Common myeloid progenitor, CD34-positive (primary cell): ENCODE data around the gene SPTBN1.
"Not testable (repeated sequence)": the region's sequence is repeated elsewhere in the genome, so short reads cannot be mapped to it uniquely, and the experiment has no call there.

Source experiments
- CTCF ChIA-PET: fragments of 350-600 bp; sonication (Branson Sonifier 250); formaldehyde crosslinking; loops from one replicate; lab custom pipeline; 2021; ENCODE audit warnings: antibody characterized with exemption; lab: Charles Lee
- POLR2A ChIA-PET: fragments of 350-600 bp; sonication (Branson Sonifier 250); formaldehyde crosslinking; loops from one replicate; lab custom pipeline; 2021; ENCODE audit warnings: antibody characterized with exemption; lab: Charles Lee
- DNase-seq, 3 donors: peaks; one replicate each; pipeline versions ENCODE4 v3.0.0 to v3.0.0-alpha.2; 2013
- H3K27ac ChIP-seq, 2 experiments: 1 replicate in 1 of 2; 2 replicates in 1 of 2; pipeline ENCODE4 v1.7.0; 2013; ENCODE audit warnings: inconsistent platforms in 2 of 2, low read length in 2 of 2, mild to moderate bottlenecking in 2 of 2, low read depth in 1 of 2, moderate library complexity in 1 of 2; ENCODE audit not compliant: severe bottlenecking in 2 of 2, insufficient read depth in 1 of 2, poor library complexity in 1 of 2
- H3K27me3 ChIP-seq, 5 experiments: replicated peaks in 2 of 5; 1 replicate in 3 of 5; 2 replicates in 2 of 5; pipeline versions ENCODE4 v1.6.1 to v1.7.0; 2013; ENCODE audit warnings: low read length in 4 of 5, mild to moderate bottlenecking in 2 of 5, moderate library complexity in 2 of 5, inconsistent platforms in 1 of 5; ENCODE audit not compliant: insufficient read depth in 5 of 5, control insufficient read depth in 4 of 5
- H3K36me3 ChIP-seq, 4 experiments: 1 replicate in 2 of 4; 2 replicates in 2 of 4; pipeline versions ENCODE4 v1.6.1 to v1.7.0; 2013; ENCODE audit warnings: low read length in 3 of 4, control low read depth in 1 of 4, mild to moderate bottlenecking in 1 of 4; ENCODE audit not compliant: control insufficient read depth in 4 of 4, insufficient read depth in 4 of 4
- H3K4me1 ChIP-seq, 4 experiments: 1 replicate in 3 of 4; 2 replicates in 1 of 4; pipeline versions ENCODE4 v1.6.1 to v1.7.1; 2013; ENCODE audit warnings: low read length in 3 of 4, mild to moderate bottlenecking in 3 of 4, control low read depth in 1 of 4, inconsistent platforms in 1 of 4, moderate library complexity in 1 of 4; ENCODE audit not compliant: control insufficient read depth in 4 of 4, insufficient read depth in 4 of 4; ENCODE audit errors: control extremely low read depth in 1 of 4
- H3K4me3 ChIP-seq, 7 experiments: 1 replicate in 4 of 7; 2 replicates in 3 of 7; pipeline versions ENCODE4 v1.5.1 to v1.7.0; 2013; ENCODE audit warnings: mild to moderate bottlenecking in 7 of 7, low read length in 6 of 7, moderate library complexity in 6 of 7, inconsistent platforms in 2 of 7, low read depth in 2 of 7, control low read depth in 1 of 7; ENCODE audit not compliant: insufficient read depth in 4 of 7, control insufficient read depth in 1 of 7; ENCODE audit errors: extremely low read depth in 1 of 7
- H3K9me3 ChIP-seq, 5 experiments: 1 replicate in 4 of 5; 2 replicates in 1 of 5; pipeline versions ENCODE4 v1.6.1 to v1.7.1; 2013; ENCODE audit warnings: low read length in 4 of 5, mild to moderate bottlenecking in 2 of 5, inconsistent platforms in 1 of 5, low read depth in 1 of 5, moderate library complexity in 1 of 5; ENCODE audit not compliant: control insufficient read depth in 4 of 5, insufficient read depth in 2 of 5; ENCODE audit errors: control extremely low read depth in 1 of 5
- WGBS: methylation state at CpG from one replicate; pipeline ENCODE4 v1.1.5; 2013; ENCODE audit not compliant: insufficient coverage; 5-methylcytosine and 5-hydroxymethylcytosine counted together

SPTBN1 gene

DNA sequence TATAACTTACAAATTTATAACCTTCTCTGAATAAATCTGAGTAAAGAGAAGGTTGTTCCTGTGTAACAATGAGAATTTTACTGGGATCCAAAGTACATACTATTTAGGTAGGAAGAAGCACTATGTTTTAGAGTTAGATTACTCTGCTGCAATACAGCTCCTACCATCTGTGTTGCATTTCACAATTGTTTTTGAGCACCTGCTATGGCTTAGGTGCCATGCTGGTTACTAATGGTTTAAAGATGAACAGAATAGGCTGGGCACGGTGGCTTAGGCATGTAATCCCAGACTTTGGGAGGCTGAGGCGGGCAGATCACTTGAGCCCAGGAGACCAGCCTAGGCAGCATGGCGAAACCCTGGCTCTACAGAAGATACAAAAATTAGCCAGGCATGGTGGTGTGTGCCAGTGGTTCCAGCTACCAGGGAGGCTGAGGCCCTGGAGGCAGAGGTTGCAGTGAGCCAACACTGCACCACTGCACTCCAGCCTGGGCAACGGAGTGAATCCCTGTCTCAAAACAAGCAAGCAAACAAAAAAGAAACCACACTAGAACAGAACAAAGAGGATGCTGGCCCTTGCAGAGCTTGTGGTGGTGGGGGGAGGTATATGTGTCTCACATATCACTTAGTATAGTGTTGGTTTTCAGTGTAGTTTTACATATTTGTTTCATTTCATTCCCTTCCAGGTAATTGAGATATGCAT is 56.7 kb downstream of the SPTBN1 start:
- Histone ChIP-seq H3K4me1 (peaks cover 0 to 22% (median 8%) of the 10 kb centered on the region in 4 experiments), H3K27me3 (no peaks in the 10 kb centered on the region), H3K9me3 (no peaks in the 10 kb centered on the region), H3K4me3 (no peak overlapping the region), H3K27ac (no peak overlapping the region), H3K36me3 (no peaks in the 10 kb centered on the region)
- ChIA-PET CTCF (interaction anchor here (1.2 to 1.5 kb wide), 4 partner anchors 10 to 406 kb away, joined by 3 to 5 read pairs (median 4); no protein-coding TSS in a partner anchor), POLR2A (no interaction called here)
- 100% methylated on average over 3 of the region's 4 CpGs for WGBS
- DNase-seq, result peak in 2 of 3 donors; percentile 34

DNA sequence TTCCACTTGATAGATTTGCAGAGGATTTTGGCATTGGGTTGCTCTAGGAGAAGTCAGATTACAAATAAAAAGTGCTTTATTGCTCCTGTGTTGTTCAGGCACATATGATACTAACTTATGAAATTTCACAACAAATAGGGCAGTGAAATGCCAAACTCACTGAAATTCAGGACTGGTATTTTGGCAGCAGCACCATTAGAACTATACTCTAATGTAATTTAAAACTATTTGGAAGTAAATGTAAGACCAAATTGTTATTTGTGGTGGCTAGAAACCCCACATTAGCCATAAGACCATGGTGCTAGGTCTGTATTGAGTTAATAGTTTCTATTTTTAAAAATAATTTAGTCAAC is 57.2 kb downstream of the SPTBN1 start:
- Histone ChIP-seq H3K36me3 (no peaks in the 10 kb centered on the region), H3K4me1 (peaks cover 0 to 22% (median 8%) of the 10 kb centered on the region in 4 experiments), H3K9me3 (no peaks in the 10 kb centered on the region), H3K27me3 (no peaks in the 10 kb centered on the region), H3K4me3 (no peak overlapping the region), H3K27ac (no peak overlapping the region)
- POLR2A ChIA-PET, result no interaction called here
- CTCF ChIA-PET, result interaction anchor here (1.2 to 1.3 kb wide), 3 partner anchors 11 to 406 kb away, joined by 3 to 5 read pairs (median 5); no protein-coding TSS in a partner anchor
- DNase-seq, result no peak

DNA sequence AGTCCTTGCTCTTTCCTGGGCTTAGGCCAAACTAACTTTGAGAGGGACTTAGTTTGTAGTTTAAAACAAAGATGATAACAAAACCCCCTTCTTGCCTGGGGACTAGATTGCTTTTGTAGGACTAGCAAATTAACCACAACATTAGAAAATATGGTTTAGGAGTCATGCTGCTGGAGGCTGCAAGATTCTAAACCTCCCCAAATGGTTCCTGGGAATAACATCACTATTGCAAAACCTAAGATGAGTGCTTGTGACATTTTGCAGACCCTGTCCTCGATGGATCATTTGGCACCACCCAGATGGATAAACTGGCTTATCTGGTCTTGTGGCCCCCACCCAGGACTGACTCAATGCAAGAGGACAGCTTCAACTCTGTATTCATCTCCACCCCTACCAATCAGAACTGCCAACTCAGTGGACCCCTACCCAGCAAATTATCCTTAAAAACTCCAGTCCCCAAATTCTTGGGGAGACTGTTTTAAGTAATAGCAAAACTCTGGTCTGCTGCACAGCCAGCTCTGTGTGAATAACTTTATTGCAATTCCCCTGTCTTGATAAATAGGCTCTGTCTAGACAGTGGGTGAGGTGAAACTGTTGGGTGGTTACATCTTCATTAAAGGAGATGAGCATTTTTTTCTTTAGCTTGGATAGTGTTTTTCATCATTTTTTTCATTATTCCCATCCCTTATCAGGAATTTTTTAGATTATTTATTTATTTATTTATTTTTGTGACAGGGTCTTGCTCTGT is 58.9 kb downstream of the SPTBN1 start:
- Histone ChIP-seq H3K27me3 (no peaks in the 10 kb centered on the region), H3K36me3 (no peaks in the 10 kb centered on the region), H3K4me3 (no peak overlapping the region), H3K4me1 (peaks cover 0 to 17% (median 7%) of the 10 kb centered on the region in 4 experiments), H3K27ac (no peak overlapping the region), H3K9me3 (no peaks in the 10 kb centered on the region)
- POLR2A ChIA-PET, result no interaction called here
- DNase-seq, result no peak
- CTCF ChIA-PET, result no interaction called here
- 100% methylated on average over 1 of the region's 1 CpG for WGBS

DNA sequence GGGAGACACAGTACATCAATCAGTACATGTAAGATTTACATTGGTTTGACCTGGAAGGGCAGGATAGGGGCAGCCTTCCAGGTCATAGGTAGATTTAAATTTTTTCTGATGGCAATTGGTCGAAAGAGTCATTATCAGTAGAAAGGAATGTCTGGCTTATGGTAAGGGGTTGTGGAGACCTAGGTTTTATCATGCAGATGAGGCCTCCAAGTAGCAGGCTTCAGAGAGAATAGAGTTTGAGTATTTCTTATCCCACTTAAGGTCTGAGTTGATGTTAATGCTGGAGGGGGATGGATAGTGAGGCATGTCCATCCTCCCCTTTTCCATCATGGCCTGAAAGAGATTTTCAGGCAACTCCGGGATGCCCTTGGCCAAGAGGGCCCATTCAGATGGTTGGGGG is 60.7 kb downstream of the SPTBN1 start:
- Histone ChIP-seq H3K4me3 (no peak overlapping the region), H3K36me3 (no peaks in the 10 kb centered on the region), H3K4me1 (peaks cover 0 to 5% (median 2%) of the 10 kb centered on the region in 4 experiments), H3K9me3 (no peaks in the 10 kb centered on the region), H3K27me3 (no peaks in the 10 kb centered on the region), H3K27ac (no peak overlapping the region)
- no peak for DNase-seq
- ChIA-PET POLR2A (no interaction called here), CTCF (interaction anchor here (0.6 kb wide), 1 partner anchor 415 kb away, joined by 3 read pairs; no protein-coding TSS in a partner anchor)
- 89% methylated on average over 1 of the region's 2 CpGs for WGBS

DNA sequence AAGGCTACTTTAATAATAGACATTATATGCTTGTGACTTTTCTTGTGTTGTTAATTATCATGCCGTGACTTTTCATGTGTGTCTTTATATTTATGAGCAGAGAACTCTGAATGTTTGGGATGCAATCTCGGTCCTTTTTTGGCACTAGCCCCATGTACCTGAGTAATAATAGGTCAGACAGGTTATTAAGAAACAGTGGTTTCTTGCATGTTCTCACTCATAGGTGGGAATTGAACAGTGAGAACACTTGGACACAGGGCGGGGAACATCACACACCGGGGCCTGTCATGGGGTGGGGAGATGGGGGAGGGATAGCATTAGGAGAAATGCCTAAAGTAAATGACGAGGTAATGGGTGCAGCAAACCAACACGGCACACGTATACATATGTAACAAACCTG is 61.9 kb downstream of the SPTBN1 start:
- H3K36me3 ChIP-seq, H3K4me3 ChIP-seq, H3K27me3 ChIP-seq, H3K4me1 ChIP-seq, DNase-seq, H3K27ac ChIP-seq, POLR2A ChIA-PET, H3K9me3 ChIP-seq, CTCF ChIA-PET: not testable (repeated sequence)
- 100% methylated on average over 3 of the region's 7 CpGs for WGBS

DNA sequence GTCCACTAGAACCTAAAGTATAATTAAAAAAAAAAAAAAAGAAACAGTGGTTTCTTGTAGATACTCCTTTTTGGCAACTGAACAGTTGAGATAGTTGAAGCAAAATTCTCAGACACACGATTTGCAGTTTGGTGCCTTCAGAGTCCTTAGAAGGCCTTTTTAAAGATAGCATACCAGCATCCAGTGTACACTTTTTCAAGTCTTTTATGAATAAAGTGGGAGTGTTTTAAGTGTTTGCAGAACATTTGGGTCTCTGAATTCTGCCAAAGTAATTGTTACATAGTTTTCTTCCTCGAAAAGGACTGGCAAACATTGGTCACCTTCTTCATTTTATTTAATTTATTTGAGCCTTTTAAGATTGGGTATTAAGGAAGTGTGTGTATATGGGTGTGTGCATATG is 62.3 kb downstream of the SPTBN1 start:
- no peaks in the 10 kb centered on the region for H3K9me3 ChIP-seq
- ChIA-PET CTCF (interaction anchor here (1.5 kb wide), 1 partner anchor 186 kb away, joined by 5 read pairs; no protein-coding TSS in a partner anchor), POLR2A (no interaction called here)
- DNase-seq, result no peak
- no peaks in the 10 kb centered on the region for H3K27me3 ChIP-seq
- H3K36me3 ChIP-seq, result no peaks in the 10 kb centered on the region
- no peak overlapping the region for H3K4me3 ChIP-seq
- WGBS, result 100% methylated on average over 1 of the region's 2 CpGs
- no peak overlapping the region for H3K27ac ChIP-seq
- peaks cover 0 to 6% (median 0%) of the 10 kb centered on the region in 4 experiments for H3K4me1 ChIP-seq
